K562 (cell line): ENCODE results near the gene VPS33B. TPM values are rescaled to one million over a fixed set of nuclear protein-coding genes. Genes with fewer than 3 reads are reported as not detected.

ENCODE experiments used
- ATAC-seq: fragments of 200-7000 bp; cut with Tn5 transposase; 3 replicates; pipeline ENCODE4 v1.9.1; 2020; ENCODE audit warnings: moderate library complexity
- BruUV-seq: library from RNA; stranded (reverse); fragments of 400-500 nt; replicated peaks from 2 replicates; lab custom pipeline; 2021; lab: Mats Ljungman, UMichigan
- CTCF ChIA-PET: fragments of 300-600 bp; formaldehyde crosslinking; extraction: SDS; loops from one replicate; lab custom pipeline; 2021; ENCODE audit warnings: low intra/inter-chr PET ratio; lab: Yijun Ruan, JAX
- POLR2A ChIA-PET: fragments of 300-600, 350-650 bp; sonication (Branson Sonifier 250); formaldehyde crosslinking; extraction: SDS; loops from one replicate; lab custom pipeline; 2021; ENCODE audit warnings: antibody characterized with exemption, inconsistent platforms; lab: Yijun Ruan, JAX
- DNase-seq, 4 experiments: peaks; one replicate each; pipeline versions ENCODE4 v3.0.0 to v3.0.0-alpha.2; 2011 to 2018; ENCODE audit warnings: low spot score in 3 of 4, mixed read lengths in 3 of 4; ENCODE audit errors: extremely low read depth in 1 of 4
- FAIRE-seq: peaks from 2 replicates; lab custom pipeline; 2011; peaks lifted over from hg19 to GRCh38; lab: Jason Lieb, UNC
- H2AFZ ChIP-seq: 2 replicates; pipeline ENCODE4 v1.6.0; 2011; ENCODE audit warnings: low read depth, low read length, control low read depth, inconsistent platforms
- H3K27ac ChIP-seq: fragments of 200-600 bp; 3 replicates; pipeline ENCODE4 v1.8.0; 2011; ENCODE audit warnings: low read depth, mild to moderate bottlenecking, control low read depth, inconsistent platforms, low read length, moderate library complexity, mixed read lengths; ENCODE audit errors: extremely low read depth
- H3K27me3 ChIP-seq, 2 experiments: fragments of 300-600 bp in 1 of 2; 2 replicates in 1 of 2; 3 replicates in 1 of 2; pipeline versions ENCODE4 v1.6.0 to v1.8.0; 2011; ENCODE audit warnings: inconsistent platforms in 2 of 2, low read length in 2 of 2, mild to moderate bottlenecking in 1 of 2, mixed read lengths in 1 of 2, moderate library complexity in 1 of 2; ENCODE audit not compliant: control insufficient read depth in 2 of 2, insufficient read depth in 2 of 2
- H3K36me3 ChIP-seq: fragments of 300-600 bp; 3 replicates; pipeline ENCODE4 v1.8.0; 2011; ENCODE audit warnings: mild to moderate bottlenecking, low read length, inconsistent platforms; ENCODE audit not compliant: control insufficient read depth, insufficient read depth
- H3K4me1 ChIP-seq, 2 experiments: fragments of 200-600 bp in 1 of 2; replicated peaks in 1 of 2; 2 replicates in 1 of 2; 3 replicates in 1 of 2; pipeline versions ENCODE4 v1.5.1 to v1.8.0; 2011; ENCODE audit warnings: inconsistent platforms in 2 of 2, low read length in 2 of 2, mild to moderate bottlenecking in 1 of 2, mixed read lengths in 1 of 2, moderate library complexity in 1 of 2; ENCODE audit not compliant: control insufficient read depth in 2 of 2, insufficient read depth in 2 of 2
- H3K4me2 ChIP-seq: 2 replicates; pipeline ENCODE4 v1.6.1; 2011; ENCODE audit warnings: low read length, control low read depth, inconsistent platforms, mixed read lengths; ENCODE audit not compliant: insufficient read depth
- H3K4me3 ChIP-seq: fragments of 200-600 bp; sonication (generic), shearing (Covaris generic); 2 replicates; pipeline ENCODE4 v1.5.1; 2016; ENCODE audit warnings: control low read depth, inconsistent platforms
- H3K79me2 ChIP-seq: fragments of 200-600 bp; 3 replicates; pipeline ENCODE4 v1.8.0; 2011; ENCODE audit warnings: low read length, inconsistent platforms; ENCODE audit not compliant: control insufficient read depth, insufficient read depth
- H3K9ac ChIP-seq, 2 experiments: 2 replicates each; pipeline versions ENCODE4 v1.6.0 to v1.6.1; 2011; ENCODE audit warnings: low read depth in 2 of 2, low read length in 2 of 2, control low read depth in 1 of 2, inconsistent platforms in 1 of 2, mild to moderate bottlenecking in 1 of 2, mixed read lengths in 1 of 2; ENCODE audit not compliant: insufficient read depth in 1 of 2
- H3K9me1 ChIP-seq: one replicate; pipeline ENCODE4 v1.6.0; 2011; ENCODE audit warnings: inconsistent platforms, mild to moderate bottlenecking, low read length, moderate library complexity; ENCODE audit not compliant: control insufficient read depth, insufficient read depth
- H3K9me3 ChIP-seq: replicated peaks from 2 replicates; pipeline ENCODE4 v1.5.1; 2011; ENCODE audit warnings: low read depth, low read length, inconsistent platforms; ENCODE audit not compliant: control insufficient read depth, insufficient read depth
- H4K20me1 ChIP-seq: replicated peaks from 2 replicates; pipeline ENCODE4 v1.6.1; 2011; ENCODE audit warnings: low read length, inconsistent platforms, mixed read lengths; ENCODE audit not compliant: control insufficient read depth, insufficient read depth
- POLR2G ChIP-seq: fragments of 200-400 bp; formaldehyde crosslinking; IDR thresholded peaks from 2 replicates; pipeline ENCODE4 v1.6.1; 2017; ENCODE audit warnings: low read depth, mild to moderate bottlenecking, antibody characterized with exemption, low read length, moderate library complexity
- ZNF740 ChIP-seq, 3 experiments: fragments of 200-800 bp in 1 of 3; sonication (Bioruptor generic) in 1 of 3; sonication (generic) in 1 of 3; formaldehyde crosslinking in 1 of 3; IDR thresholded peaks; 2 replicates each; pipeline versions ENCODE4 v1.6.1 to v1.8.0; 2016 to 2022; ENCODE audit warnings: mild to moderate bottlenecking in 2 of 3, missing compliant biosample characterization in 2 of 3, missing genetic modification characterization in 2 of 3, missing genetic modification reagents in 1 of 3
- WGBS: fragments of 100-300 bp; shearing (Covaris generic); methylation state at CpG from one replicate; pipeline ENCODE4 v1.1.6; 2016; ENCODE audit warnings: low coverage, mixed read lengths; ENCODE audit not compliant: insufficient coverage; ENCODE audit errors: missing lambda C conversion rate; 5-methylcytosine and 5-hydroxymethylcytosine counted together
- in situ Hi-C: fragments of 300-500 bp; cut with MboI; formaldehyde crosslinking; loops from 4 replicates; pipeline ENCODE4 v1.15.0; 2018; ENCODE audit warnings: inconsistent platforms, mixed read lengths
- intact Hi-C: fragments of 100-400 bp; cut with micrococcal nuclease; formaldehyde crosslinking; loops from 2 replicates; pipeline ENCODE4 v1.14.2; 2022
- polyA plus RNA-seq, 8 experiments: library from polyadenylated mRNA; depleted of rRNA in 4 of 8; stranded (reverse) in 5 of 8; unstranded in 3 of 8; fragments of >200 nt; fragmentation: Nextera tagmentation in 2 of 8; fragmentation: Illumina TruSeq in 1 of 8; extraction: Ambion mirVana in 2 of 8; extraction: Trizol in 1 of 8; gene quantifications; 2 replicates each; pipeline versions ENCODE4 v1.2.1 to v1.2.3, GENCODE V29; 2011 to 2014; ENCODE audit warnings: inconsistent platforms in 1 of 8, missing spikeins in 1 of 8
- total RNA-seq, 7 experiments: library from RNA; depleted of rRNA in 6 of 7; stranded (reverse); fragments of >200 nt in 6 of 7; fragmentation: Illumina TruSeq in 2 of 7; extraction: Trizol in 2 of 7; gene quantifications; 2 replicates each; pipeline versions ENCODE4 v1.2.1 to v1.2.3, GENCODE V29; 2011 to 2021; ENCODE audit warnings: low replicate concordance in 1 of 7

VPS33B gene
- total and polyA plus RNA-seq, 9 of the 15 experiments (the other 6 are each of a cell fraction or from before 2014, with no cell fraction given): 9.4 to 25.5 (median 14.8) TPM

GRCh38 chr15:90959894-90960293 is 62.5 kb downstream of the VPS33B start:
- Histone ChIP-seq H3K9ac (peak overlapping the region in 1 of 2 experiments; percentile 57; a peak in 1 of 4 replicates), H3K4me3 (no peak overlapping the region), H3K4me2 (no peak overlapping the region), H3K27ac (no peak overlapping the region), H3K9me3 (no peaks in the 10 kb centered on the region), H3K36me3 (peaks cover 70% of the 10 kb centered on the region), H3K27me3 (no peaks in the 10 kb centered on the region), H3K79me2 (peaks cover 39% of the 10 kb centered on the region), H4K20me1 (no peaks in the 10 kb centered on the region), H3K9me1 (no peaks in the 10 kb centered on the region), H2AFZ (no peak overlapping the region), H3K4me1 (peaks cover 3 to 27% of the 10 kb centered on the region in 2 experiments; a peak in 3 of 5 replicates)
- BruUV-seq: no TSS peak
- WGBS: 94% methylated on average over 5 of the region's 5 CpGs
- ATAC-seq: no peak
- DNase-seq: no peak
- ChIA-PET CTCF (no interaction called here), POLR2A (interaction anchor here (0.6 to 3.6 kb wide), 9 partner anchors 8 to 35 kb away, joined by 3 to 20 read pairs (median 4); partner anchors contain the start of gene PRC1)
- no peak for FAIRE-seq
- in situ Hi-C loops (no loop called here), intact Hi-C loops (loop anchor here (5.0 kb wide), 1 partner anchor 32 kb away; the partner anchor contains the start of gene PRC1)
- peak; percentile 17; the same call in 1 of the 2 replicates for TF ChIP-seq POLR2G
- no peak for TF ChIP-seq ZNF740 (CRISPR knock-in tag; IDR thresholded peaks at IDR 0.05)
- no peak for TF ChIP-seq ZNF740 (tag; IDR thresholded peaks at IDR 0.05)
